ENCODE data around the gene GPI. TPM values are rescaled to one million over a fixed set of nuclear protein-coding genes. Genes with fewer than 3 reads are reported as not detected.
A peak's percentile ranks its signal among the peaks of the same experiment; 100 is the strongest.

GPI gene
- total and polyA plus RNA-seq, 9 donors = 70.1 to 187 (median 124) TPM

GRCh38 chr19:34359954-34360315, 5.1 kb upstream of the GPI start:
- H3K27me3 ChIP-seq = no peaks in the 10 kb centered on the region
- peak overlapping the region in 1 of 2 donors; percentile 76 for H3K27ac ChIP-seq
- H3K36me3 ChIP-seq = no peaks in the 10 kb centered on the region
- H3K9me3 ChIP-seq = no peaks in the 10 kb centered on the region
- 53 to 67% (median 62%) methylated on average over 7 of the region's 7 CpGs for WGBS, 3 donors
- TF ChIP-seq, protein P1, sequence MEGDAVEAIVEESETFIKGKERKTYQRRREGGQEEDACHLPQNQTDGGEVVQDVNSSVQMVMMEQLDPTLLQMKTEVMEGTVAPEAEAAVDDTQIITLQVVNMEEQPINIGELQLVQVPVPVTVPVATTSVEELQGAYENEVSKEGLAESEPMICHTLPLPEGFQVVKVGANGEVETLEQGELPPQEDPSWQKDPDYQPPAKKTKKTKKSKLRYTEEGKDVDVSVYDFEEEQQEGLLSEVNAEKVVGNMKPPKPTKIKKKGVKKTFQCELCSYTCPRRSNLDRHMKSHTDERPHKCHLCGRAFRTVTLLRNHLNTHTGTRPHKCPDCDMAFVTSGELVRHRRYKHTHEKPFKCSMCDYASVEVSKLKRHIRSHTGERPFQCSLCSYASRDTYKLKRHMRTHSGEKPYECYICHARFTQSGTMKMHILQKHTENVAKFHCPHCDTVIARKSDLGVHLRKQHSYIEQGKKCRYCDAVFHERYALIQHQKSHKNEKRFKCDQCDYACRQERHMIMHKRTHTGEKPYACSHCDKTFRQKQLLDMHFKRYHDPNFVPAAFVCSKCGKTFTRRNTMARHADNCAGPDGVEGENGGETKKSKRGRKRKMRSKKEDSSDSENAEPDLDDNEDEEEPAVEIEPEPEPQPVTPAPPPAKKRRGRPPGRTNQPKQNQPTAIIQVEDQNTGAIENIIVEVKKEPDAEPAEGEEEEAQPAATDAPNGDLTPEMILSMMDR (IDR thresholded peaks at IDR 0.05) = no peak
- TF ChIP-seq POLR2A (IDR thresholded peaks at IDR 0.05) (no peak), EP300 (IDR thresholded peaks at IDR 0.05) (no peak)
- intact Hi-C loops (cut with DNase I) = loop anchor here in 1 of 4 donors (10.0 kb wide), 1 partner anchor 125 kb away; the partner anchor contains the start of gene WTIP
- H3K4me3 ChIP-seq = peak overlapping the region; percentile 35
- DNase-seq = peak in 2 of 5 donors; percentile 47
- H3K4me1 ChIP-seq (ENCODE audit: insufficient read depth) = peaks cover 3% of the 10 kb centered on the region

- Histone ChIP-seq H3K27ac (peak overlapping the region in 1 of 2 donors; percentile 76), H3K4me3 (no peak overlapping the region), H3K9me3 (no peaks in the 10 kb centered on the region), H3K27me3 (no peaks in the 10 kb centered on the region), H3K4me1 (ENCODE audit: insufficient read depth) (peaks cover 3% of the 10 kb centered on the region), H3K36me3 (no peaks in the 10 kb centered on the region)
- TF ChIP-seq POLR2A (IDR thresholded peaks at IDR 0.05) (no peak), EP300 (IDR thresholded peaks at IDR 0.05) (no peak)
- TF ChIP-seq, protein P1 (IDR thresholded peaks at IDR 0.05) = no peak
- intact Hi-C loops (cut with DNase I) = loop anchor here in 1 of 4 donors (10.0 kb wide), 1 partner anchor 124 kb away; the partner anchor contains the start of gene WTIP
- 85 to 90% (median 89%) methylated on average over 9 of the region's 9 CpGs for WGBS, 3 donors
- DNase-seq = no peak
Measured at GRCh38 chr19:34360354-34360909, 4.6 kb upstream of the GPI start.

DNA sequence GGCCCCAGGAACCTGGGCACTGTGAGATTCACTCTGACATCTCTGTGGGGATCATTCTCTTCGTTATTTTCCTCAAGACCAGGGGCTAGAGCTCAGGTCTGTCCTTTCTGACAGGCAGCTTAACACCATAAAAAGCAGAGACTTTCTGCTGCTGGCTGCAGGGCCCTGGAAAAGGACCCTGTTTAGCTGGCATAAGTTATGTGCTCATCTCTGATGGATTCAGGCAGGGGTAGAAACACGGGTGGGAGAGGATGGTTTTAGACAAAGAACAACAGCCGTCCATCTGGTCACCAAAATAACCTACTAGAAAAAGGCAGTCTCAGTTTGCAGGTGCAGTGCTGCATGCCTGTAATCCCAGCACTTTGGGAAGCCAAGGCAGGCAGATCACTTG, 2.3 kb upstream of the GPI start:
- intact Hi-C loops (cut with DNase I) = loop anchor here in 1 of 4 donors (10.0 kb wide), 1 partner anchor 122 kb away; the partner anchor contains the start of gene WTIP

GRCh38 chr19:34363094-34363493, 1.9 kb upstream of the GPI start:
- intact Hi-C loops (cut with DNase I) = loop anchor here in 1 of 4 donors (10.0 kb wide), 1 partner anchor 122 kb away; the partner anchor contains the start of gene WTIP
- DNase-seq = no peak
- H3K27ac ChIP-seq = no peak overlapping the region
- 67 to 70% (median 67%) methylated on average over 4 of the region's 4 CpGs for WGBS, 3 donors
- H3K27me3 ChIP-seq = no peaks in the 10 kb centered on the region
- no peaks in the 10 kb centered on the region for H3K9me3 ChIP-seq
- TF ChIP-seq POLR2A (IDR thresholded peaks at IDR 0.05) = no peak
- TF ChIP-seq, protein P1 (IDR thresholded peaks at IDR 0.05) = no peak
- no peak for TF ChIP-seq EP300 (IDR thresholded peaks at IDR 0.05)
- H3K4me3 ChIP-seq = no peak overlapping the region
- peaks cover 18% of the 10 kb centered on the region for H3K4me1 ChIP-seq (ENCODE audit: insufficient read depth)
- no peaks in the 10 kb centered on the region for H3K36me3 ChIP-seq

More for the DNA sequence above, 2.3 kb upstream of the GPI start:
- 50 to 65% (median 59%) methylated on average over 3 of the region's 3 CpGs for WGBS, 3 donors
- Histone ChIP-seq H3K4me1 (ENCODE audit: insufficient read depth) (peaks cover 18% of the 10 kb centered on the region), H3K36me3 (no peaks in the 10 kb centered on the region), H3K27ac (no peak overlapping the region), H3K4me3 (no peak overlapping the region), H3K9me3 (no peaks in the 10 kb centered on the region), H3K27me3 (no peaks in the 10 kb centered on the region)
- DNase-seq = no peak
- TF ChIP-seq EP300 (IDR thresholded peaks at IDR 0.05) (no peak), POLR2A (IDR thresholded peaks at IDR 0.05) (no peak)
- TF ChIP-seq, protein P1 (IDR thresholded peaks at IDR 0.05) = no peak

Data from ovary (tissue), 9 donors.